GM12874 (cell line): Measurements from ENCODE around the gene NF1.

Experiments used
- TF ChIP-seq, protein P1 (sequence below): IDR thresholded peaks from 2 replicates; pipeline ENCODE4 v1.5.1; 2011; ENCODE audit warnings: low read depth, mild to moderate bottlenecking, control low read depth, low read length, moderate library complexity; ENCODE audit not compliant: insufficient read depth

NF1 gene

DNA sequence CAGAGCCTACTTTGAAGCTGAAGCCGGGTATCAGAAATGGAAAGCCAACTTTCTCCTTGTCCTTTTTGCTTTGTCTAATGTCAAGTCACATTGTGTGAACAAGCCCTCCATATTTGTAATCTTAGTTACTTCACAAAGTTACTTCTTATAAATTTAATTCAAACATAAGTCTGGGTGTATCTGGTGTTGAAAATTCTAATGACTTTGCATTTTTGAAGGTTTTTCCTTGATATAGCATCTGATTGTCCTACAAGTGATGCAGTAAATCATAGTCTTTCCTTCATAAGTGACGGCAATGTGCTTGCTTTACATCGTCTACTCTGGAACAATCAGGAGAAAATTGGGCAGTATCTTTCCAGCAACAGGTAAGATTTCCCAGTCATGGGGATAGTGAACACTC lies 165.4 kb downstream of the NF1 start:
- TF ChIP-seq, protein P1, sequence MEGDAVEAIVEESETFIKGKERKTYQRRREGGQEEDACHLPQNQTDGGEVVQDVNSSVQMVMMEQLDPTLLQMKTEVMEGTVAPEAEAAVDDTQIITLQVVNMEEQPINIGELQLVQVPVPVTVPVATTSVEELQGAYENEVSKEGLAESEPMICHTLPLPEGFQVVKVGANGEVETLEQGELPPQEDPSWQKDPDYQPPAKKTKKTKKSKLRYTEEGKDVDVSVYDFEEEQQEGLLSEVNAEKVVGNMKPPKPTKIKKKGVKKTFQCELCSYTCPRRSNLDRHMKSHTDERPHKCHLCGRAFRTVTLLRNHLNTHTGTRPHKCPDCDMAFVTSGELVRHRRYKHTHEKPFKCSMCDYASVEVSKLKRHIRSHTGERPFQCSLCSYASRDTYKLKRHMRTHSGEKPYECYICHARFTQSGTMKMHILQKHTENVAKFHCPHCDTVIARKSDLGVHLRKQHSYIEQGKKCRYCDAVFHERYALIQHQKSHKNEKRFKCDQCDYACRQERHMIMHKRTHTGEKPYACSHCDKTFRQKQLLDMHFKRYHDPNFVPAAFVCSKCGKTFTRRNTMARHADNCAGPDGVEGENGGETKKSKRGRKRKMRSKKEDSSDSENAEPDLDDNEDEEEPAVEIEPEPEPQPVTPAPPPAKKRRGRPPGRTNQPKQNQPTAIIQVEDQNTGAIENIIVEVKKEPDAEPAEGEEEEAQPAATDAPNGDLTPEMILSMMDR: no peak

DNA sequence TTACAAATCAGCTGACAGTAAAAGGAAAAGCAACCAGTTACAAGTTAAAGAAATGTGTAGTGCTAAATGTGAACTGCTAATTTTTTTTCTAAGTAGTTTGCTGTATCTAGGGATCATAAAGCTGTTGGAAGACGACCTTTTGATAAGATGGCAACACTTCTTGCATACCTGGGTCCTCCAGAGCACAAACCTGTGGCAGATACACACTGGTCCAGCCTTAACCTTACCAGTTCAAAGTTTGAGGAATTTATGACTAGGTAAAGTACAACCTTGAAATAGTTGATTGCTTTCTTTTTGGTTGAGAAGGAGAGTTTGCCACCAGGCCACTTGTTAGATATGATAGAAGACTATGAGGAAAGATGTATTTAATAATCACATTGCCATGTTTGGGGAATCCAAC lies 166.8 kb downstream of the NF1 start:
- TF ChIP-seq, protein P1: no peak

DNA sequence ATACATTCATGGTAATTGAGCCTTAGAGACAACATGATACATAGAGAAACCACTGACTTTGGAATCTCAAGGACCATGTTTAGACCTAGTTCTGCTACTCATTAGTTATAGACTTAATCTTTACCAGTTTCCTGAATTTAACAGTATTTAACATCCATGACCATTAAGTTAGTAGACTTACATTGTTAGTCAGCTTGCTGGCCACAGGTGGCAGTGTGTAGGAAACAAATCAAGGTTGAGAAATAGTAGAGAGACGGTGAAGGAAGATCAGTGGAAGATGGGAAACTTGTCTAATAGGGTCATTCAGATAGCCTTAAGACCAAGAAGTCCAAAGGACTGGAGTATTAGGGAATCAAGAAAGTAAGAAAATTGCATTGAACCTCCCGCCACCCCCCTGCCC lies 171.3 kb downstream of the NF1 start:
- TF ChIP-seq, protein P1: no peak

DNA sequence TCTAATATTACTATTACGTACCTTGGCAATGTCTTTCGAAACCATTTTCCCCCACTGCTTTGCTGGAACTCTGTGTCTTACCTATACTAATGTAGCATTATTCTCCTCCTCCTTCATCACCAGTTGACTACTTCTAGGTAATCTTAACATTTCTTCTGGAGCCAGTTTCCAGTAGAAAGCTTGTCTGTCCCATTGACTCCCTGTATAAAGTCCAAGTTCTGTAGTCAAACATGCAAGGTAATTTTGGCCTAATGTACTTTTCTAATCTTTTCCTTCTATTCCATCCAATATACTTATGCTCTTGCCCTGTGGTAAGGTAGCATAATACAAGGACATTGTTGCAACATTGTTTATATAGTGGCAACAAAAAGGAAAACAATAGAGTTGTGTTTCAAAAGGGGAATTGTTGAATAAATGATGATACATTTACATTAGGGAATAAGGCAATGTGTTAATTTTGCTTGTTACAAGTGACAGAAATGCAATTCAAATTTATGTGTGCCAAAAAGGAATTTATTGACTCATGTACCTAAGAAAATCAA lies 174.3 kb downstream of the NF1 start:
- TF ChIP-seq, protein P1: no peak

DNA sequence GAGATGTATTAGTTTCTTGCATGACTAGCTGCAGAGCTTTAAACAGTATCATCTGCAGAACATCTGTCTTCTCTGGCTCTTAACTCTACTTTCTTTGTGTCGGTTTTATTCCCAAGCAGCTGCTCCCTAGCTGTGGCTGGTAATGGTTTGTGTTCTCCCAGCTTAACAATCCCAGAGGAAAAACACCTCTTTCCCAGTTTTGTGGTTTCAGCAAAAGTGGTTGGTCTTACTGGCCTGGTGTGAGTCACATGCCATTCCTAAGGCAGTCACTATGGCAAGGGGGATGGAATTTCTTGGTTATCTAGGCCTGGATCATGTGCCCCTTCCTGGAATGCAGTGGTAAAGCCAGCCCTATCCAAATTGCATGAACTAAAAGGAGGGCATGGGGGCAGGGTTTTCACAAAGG lies 174.8 kb downstream of the NF1 start:
- TF ChIP-seq, protein P1: no peak

DNA sequence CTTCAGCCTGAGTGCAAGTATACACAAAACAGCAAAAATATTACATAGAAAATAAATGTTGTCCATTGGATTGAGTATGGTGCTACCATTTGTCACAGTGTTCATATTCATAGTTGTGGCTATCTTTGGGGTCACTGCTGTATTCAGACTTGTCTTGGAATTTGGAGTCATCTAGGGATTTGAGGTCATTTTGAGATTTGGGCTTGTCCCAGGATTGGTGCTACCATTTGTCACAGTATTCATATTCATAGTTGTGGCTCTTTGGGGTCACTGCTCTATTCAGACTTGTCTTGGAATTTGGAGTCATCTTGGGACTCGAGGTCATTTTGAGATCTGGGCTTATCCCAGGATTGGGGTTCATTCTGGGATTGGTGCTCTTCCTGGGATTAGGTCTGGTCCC lies 177.5 kb downstream of the NF1 start:
- TF ChIP-seq, protein P1: no peak

DNA sequence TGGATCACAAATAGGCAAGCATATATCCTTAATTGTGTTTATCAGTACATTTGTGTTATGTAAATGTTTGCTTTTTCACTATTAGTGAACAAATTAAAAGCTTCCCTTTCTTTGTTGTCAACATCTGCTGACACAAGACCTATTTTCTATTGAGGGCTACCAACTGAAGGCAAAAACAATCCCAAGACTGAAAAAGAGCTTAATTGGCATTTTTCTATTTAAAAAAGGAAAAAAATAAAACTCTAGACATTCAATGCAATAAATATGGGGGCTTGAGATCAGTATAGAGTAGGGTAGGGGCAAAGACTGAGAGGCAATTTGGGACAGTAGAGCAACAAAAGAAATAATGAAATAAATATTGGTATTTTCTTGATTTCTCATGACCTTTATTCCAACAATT lies 178.0 kb downstream of the NF1 start:
- TF ChIP-seq, protein P1: no peak
